MM.1S (cell line): ENCODE results near the gene ADAM30.

Experiments
- DNase-seq: peaks from one replicate; pipeline ENCODE4 v3.0.0-alpha.2; 2015
- H2AFZ ChIP-seq: fragments of 300-600 bp; sonication (generic); 2 replicates; pipeline ENCODE4 v1.6.0; 2016; ENCODE audit warnings: antibody characterized with exemption, low read length
- H3F3A ChIP-seq: fragments of 300-600 bp; sonication (generic); 2 replicates; pipeline ENCODE4 v1.6.1; 2016; ENCODE audit warnings: mild to moderate bottlenecking, antibody characterized with exemption, low read length, moderate library complexity, mixed read lengths; ENCODE audit not compliant: insufficient read depth
- H3K27ac ChIP-seq: fragments of 300-600 bp; sonication (generic); 2 replicates; pipeline ENCODE4 v1.5.1; 2016; ENCODE audit warnings: mild to moderate bottlenecking, low read length
- H3K27me3 ChIP-seq: fragments of 300-600 bp; sonication (generic); replicated peaks from 2 replicates; pipeline ENCODE4 v1.6.0; 2016; ENCODE audit warnings: low read length; ENCODE audit not compliant: insufficient read depth
- H3K36me3 ChIP-seq: fragments of 300-600 bp; sonication (generic); replicated peaks from 2 replicates; pipeline ENCODE4 v1.6.1; 2016; ENCODE audit warnings: mild to moderate bottlenecking, low read length, mixed read lengths; ENCODE audit not compliant: insufficient read depth
- H3K4me1 ChIP-seq: fragments of 300-600 bp; sonication (generic); 2 replicates; pipeline ENCODE4 v1.6.1; 2016; ENCODE audit warnings: low read length, mixed read lengths
- H3K4me2 ChIP-seq: fragments of 300-600 bp; sonication (generic); 2 replicates; pipeline ENCODE4 v1.6.0; 2016; ENCODE audit warnings: low read depth, low read length
- H3K4me3 ChIP-seq: fragments of 300-600 bp; sonication (generic); 2 replicates; pipeline ENCODE4 v1.5.1; 2016; ENCODE audit warnings: low read length, mixed read lengths
- H3K79me2 ChIP-seq: fragments of 300-600 bp; sonication (generic); 2 replicates; pipeline ENCODE4 v1.6.1; 2016; ENCODE audit warnings: mixed run types, low read length, mixed read lengths
- H3K9ac ChIP-seq: fragments of 300-600 bp; sonication (generic); 2 replicates; pipeline ENCODE4 v1.6.1; 2016; ENCODE audit warnings: low read length, mixed read lengths
- H3K9me2 ChIP-seq: fragments of 300-600 bp; sonication (generic); replicated peaks from 2 replicates; pipeline ENCODE4 v1.6.1; 2016; ENCODE audit warnings: mild to moderate bottlenecking, low read length, mixed read lengths; ENCODE audit not compliant: insufficient read depth
- H3K9me3 ChIP-seq: fragments of 300-600 bp; sonication (generic); replicated peaks from 2 replicates; pipeline ENCODE4 v1.6.1; 2016; ENCODE audit warnings: mild to moderate bottlenecking, low read length, mixed read lengths; ENCODE audit not compliant: insufficient read depth
- H4K20me1 ChIP-seq: fragments of 300-600 bp; sonication (generic); 2 replicates; pipeline ENCODE4 v1.6.1; 2016; ENCODE audit warnings: mild to moderate bottlenecking, low read length, moderate library complexity, mixed read lengths; ENCODE audit not compliant: insufficient read depth
- EZH2 ChIP-seq: fragments of 300-600 bp; sonication (generic); optimal IDR thresholded peaks from 2 replicates; pipeline ENCODE3; 2017; ENCODE audit warnings: low read depth, mild to moderate bottlenecking, antibody characterized with exemption, low read length, mixed read lengths
- EZH2phosphoT487 ChIP-seq: fragments of 300-600 bp; sonication (generic); IDR thresholded peaks from 2 replicates; pipeline ENCODE4 v1.6.1; 2018; ENCODE audit warnings: antibody characterized with exemption, low read length
- TF ChIP-seq, protein P1 (sequence below): fragments of 300-600 bp; sonication (generic); IDR thresholded peaks from 2 replicates; pipeline ENCODE4 v1.5.1; 2016; ENCODE audit warnings: antibody characterized with exemption, low read length, mixed read lengths

The ADAM30 gene

DNA sequence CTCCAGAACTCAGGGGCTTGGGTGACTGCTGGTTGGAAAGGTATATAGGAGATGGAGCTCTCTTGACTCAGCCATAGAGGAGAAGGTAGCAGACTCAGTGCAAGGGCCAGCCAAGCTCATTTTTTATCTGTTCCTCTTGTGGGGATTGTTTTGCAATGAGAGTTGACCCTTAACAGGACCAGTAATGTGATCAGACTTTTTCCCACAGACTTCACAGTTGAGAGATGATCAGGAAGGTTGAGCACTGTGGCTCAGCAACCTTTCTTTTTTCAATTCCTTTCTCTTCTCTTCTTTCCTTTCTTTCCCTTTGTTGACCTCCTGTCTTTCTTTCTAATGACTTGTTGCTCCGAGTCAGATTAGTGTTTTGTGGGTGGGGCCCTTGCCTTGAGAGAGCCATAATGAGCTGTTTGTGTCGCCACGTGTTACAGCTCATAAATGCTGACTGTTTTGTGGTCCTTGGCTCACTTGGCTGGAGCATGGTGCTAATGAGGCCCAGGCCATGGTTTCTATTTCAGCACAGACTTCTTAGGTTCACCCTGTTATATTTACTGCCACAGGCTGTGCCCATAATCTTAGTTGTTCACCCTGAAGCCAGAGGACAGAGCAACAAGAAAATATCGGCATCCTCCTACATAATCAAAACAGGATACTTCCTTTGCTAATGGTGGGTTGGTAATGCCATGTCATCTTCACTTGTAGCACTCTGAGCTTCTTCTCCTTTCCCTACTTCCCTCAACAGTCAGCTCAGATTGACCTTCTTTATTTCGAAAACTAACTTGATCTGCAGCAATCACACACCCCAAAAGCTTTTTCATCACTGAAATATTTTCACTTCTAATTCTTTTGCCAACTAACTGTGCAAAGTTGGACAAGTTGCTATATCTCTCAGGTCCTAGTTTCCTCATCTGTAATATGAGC, 13.9 kb downstream of the ADAM30 start:
- Histone ChIP-seq H3K9ac (no peak overlapping the region), H3K79me2 (no peaks in the 10 kb centered on the region), H3K4me1 (no peaks in the 10 kb centered on the region), H3K4me2 (no peak overlapping the region), H3K36me3 (no peaks in the 10 kb centered on the region), H3K27me3 (no peaks in the 10 kb centered on the region), H3F3A (no peaks in the 10 kb centered on the region), H3K27ac (no peak overlapping the region), H2AFZ (no peak overlapping the region), H3K4me3 (no peak overlapping the region), H4K20me1 (no peaks in the 10 kb centered on the region), H3K9me2 (no peaks in the 10 kb centered on the region), H3K9me3 (no peaks in the 10 kb centered on the region)
- TF ChIP-seq, protein P1, sequence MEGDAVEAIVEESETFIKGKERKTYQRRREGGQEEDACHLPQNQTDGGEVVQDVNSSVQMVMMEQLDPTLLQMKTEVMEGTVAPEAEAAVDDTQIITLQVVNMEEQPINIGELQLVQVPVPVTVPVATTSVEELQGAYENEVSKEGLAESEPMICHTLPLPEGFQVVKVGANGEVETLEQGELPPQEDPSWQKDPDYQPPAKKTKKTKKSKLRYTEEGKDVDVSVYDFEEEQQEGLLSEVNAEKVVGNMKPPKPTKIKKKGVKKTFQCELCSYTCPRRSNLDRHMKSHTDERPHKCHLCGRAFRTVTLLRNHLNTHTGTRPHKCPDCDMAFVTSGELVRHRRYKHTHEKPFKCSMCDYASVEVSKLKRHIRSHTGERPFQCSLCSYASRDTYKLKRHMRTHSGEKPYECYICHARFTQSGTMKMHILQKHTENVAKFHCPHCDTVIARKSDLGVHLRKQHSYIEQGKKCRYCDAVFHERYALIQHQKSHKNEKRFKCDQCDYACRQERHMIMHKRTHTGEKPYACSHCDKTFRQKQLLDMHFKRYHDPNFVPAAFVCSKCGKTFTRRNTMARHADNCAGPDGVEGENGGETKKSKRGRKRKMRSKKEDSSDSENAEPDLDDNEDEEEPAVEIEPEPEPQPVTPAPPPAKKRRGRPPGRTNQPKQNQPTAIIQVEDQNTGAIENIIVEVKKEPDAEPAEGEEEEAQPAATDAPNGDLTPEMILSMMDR, result no peak
- TF ChIP-seq EZH2 (no peak), EZH2phosphoT487 (no peak)
- no peak for DNase-seq

DNA sequence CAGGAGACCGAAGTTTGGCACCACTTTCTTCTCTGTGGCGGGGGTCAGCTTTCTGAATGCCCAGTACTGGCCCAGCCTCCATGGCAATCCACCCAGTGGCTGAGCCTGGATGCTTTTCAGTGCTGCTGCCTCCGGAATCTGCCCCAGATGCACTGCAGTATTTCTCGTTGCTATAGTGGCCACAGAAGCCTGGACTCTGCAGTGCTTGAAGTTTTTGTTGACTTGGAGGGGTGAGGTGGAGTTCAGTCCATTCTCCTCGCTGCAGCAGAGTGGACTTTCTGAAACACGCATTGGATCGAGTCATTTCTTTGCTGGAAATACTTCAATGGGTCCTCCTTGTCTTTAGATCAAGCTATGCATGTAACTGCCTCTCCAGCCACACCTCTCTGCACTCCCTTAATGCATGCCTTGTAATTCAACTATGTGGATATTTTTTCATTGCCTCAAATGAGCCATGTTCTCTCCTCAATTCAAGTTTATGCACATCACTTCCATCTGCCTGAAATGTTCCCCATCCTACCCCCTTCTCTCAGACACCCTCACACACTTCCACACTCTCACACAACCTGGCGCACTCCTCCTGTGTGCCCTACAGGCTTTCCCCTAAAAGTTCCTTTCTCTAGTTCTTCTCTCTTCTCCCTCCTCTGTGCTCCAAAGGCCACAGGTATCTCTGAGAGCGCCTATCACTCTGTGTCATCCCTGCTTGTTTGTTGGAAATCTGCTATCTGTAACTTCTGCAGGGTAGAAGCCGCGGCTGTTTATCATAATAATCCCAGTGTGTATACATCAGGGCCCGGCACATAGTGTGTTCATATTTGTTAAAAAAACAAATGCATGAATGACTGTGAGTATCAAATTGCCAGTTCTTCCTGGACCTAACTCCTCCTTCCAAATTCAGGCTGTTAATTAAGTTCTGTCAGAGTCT, 16.5 kb downstream of the ADAM30 start:
- H3K9me3 ChIP-seq, result no peaks in the 10 kb centered on the region
- H3K4me1 ChIP-seq, result no peaks in the 10 kb centered on the region
- H3K4me2 ChIP-seq, result no peak overlapping the region
- H4K20me1 ChIP-seq, result no peaks in the 10 kb centered on the region
- no peaks in the 10 kb centered on the region for H3K79me2 ChIP-seq
- no peaks in the 10 kb centered on the region for H3K27me3 ChIP-seq
- TF ChIP-seq, protein P1, result no peak
- no peak for TF ChIP-seq EZH2phosphoT487
- TF ChIP-seq EZH2, result no peak
- H3K4me3 ChIP-seq, result no peak overlapping the region
- no peak overlapping the region for H3K27ac ChIP-seq
- H3K9ac ChIP-seq, result no peak overlapping the region
- no peaks in the 10 kb centered on the region for H3F3A ChIP-seq
- no peak for DNase-seq
- H3K36me3 ChIP-seq, result no peaks in the 10 kb centered on the region
- no peak overlapping the region for H2AFZ ChIP-seq
- H3K9me2 ChIP-seq, result no peaks in the 10 kb centered on the region

DNA sequence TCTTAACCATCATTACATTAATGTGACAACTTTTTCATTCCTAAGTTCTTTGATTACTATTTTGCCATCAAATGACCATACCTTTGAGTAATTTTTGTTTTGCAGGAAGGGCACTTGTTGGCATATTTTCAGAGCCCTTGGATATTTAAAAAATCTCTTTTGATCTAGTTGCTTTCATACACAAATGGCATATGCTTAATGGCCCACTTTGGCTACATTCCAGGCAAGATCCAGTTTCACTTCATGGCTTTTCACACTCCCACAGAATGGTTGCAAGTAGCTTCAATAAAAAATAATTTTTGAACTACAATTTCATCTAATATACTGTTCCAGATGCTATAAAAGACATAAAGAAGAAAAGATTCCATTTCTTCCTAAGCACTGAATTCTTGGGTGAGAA, 18.1 kb downstream of the ADAM30 start:
- Histone ChIP-seq H3K4me3 (no peak overlapping the region), H2AFZ (no peak overlapping the region), H3K4me1 (no peaks in the 10 kb centered on the region), H4K20me1 (no peaks in the 10 kb centered on the region), H3K36me3 (no peaks in the 10 kb centered on the region), H3K79me2 (no peaks in the 10 kb centered on the region), H3K9ac (no peak overlapping the region), H3K4me2 (no peak overlapping the region), H3K27ac (no peak overlapping the region), H3K9me3 (no peaks in the 10 kb centered on the region), H3F3A (no peaks in the 10 kb centered on the region), H3K9me2 (no peaks in the 10 kb centered on the region), H3K27me3 (no peaks in the 10 kb centered on the region)
- TF ChIP-seq, protein P1, result no peak
- TF ChIP-seq EZH2phosphoT487 (no peak), EZH2 (no peak)
- no peak for DNase-seq
